C4-2B (cell line): Measurements from ENCODE around the gene CLMN.

ENCODE experiments used
- CTCF ChIP-seq: fragments of 450-650 bp; conservative IDR thresholded peaks from 2 replicates; pipeline ENCODE4 v1.5.1; 2017; ENCODE audit warnings: mild to moderate bottlenecking
- ZFX ChIP-seq: fragments of 450-650 bp; IDR thresholded peaks from 2 replicates; pipeline ENCODE4 v1.6.1; 2017

GRCh38 chr14:95339301-95339865 is 19.7 kb upstream of the CLMN start:
- TF ChIP-seq CTCF (no peak), ZFX (no peak)
